GM18505 (cell line): Measurements from ENCODE around the gene METTL24.
"Not testable (repeated sequence)": the region's sequence is repeated elsewhere in the genome, so short reads cannot be mapped to it uniquely, and the experiment has no call there.

Experiments
- ATAC-seq: cut with Tn5 transposase; IDR thresholded peaks from one replicate; pipeline ENCODE4 v1.9.1; 2021; ENCODE audit not compliant: unreplicated experiment
- POLR2A ChIP-seq: IDR thresholded peaks from 4 replicates; pipeline ENCODE4 v1.6.1; 2011; ENCODE audit warnings: borderline replicate concordance; ENCODE audit not compliant: insufficient read depth, insufficient read length; ENCODE audit errors: extremely low read depth

METTL24 gene

DNA sequence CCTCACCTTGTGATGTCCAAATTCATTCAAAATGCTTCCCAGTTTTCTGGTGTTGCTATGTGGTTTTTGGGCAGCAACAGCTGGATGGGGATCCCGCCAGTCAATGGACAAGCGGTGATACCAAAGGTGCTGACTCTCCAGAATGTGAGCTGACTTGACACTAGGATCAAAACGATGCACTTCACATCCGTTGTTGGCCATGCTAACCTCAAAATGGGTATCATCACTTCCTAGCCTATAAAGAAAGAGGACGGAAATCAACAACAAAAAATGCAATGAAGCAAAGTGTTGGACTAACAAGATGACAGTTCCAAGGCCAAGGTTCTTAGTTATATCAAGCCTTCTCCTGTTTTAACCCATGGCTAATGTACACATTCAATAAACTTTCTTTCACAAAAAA lies 59.2 kb downstream of the METTL24 start:
- TF ChIP-seq POLR2A, result no peak
- no peak for ATAC-seq

DNA sequence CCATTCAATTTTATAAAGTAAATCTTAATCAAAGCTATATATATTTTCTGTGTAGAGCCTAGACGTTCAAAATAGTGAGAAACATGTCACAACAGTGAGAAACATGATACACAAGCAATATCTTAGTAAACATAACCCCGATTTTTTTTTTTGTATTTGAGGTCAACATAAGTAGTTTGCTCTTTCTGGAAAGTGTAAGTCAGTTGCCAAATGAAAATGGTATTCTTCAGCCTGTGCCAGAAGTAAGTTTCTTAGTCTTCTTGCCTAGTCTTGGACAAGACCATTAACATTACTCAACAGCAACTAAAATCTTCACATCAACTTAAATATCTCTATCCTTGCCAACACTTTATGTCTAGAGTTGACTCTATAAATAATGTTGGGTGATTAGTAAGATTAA lies 59.7 kb downstream of the METTL24 start:
- no peak for ATAC-seq
- TF ChIP-seq POLR2A, result no peak

DNA sequence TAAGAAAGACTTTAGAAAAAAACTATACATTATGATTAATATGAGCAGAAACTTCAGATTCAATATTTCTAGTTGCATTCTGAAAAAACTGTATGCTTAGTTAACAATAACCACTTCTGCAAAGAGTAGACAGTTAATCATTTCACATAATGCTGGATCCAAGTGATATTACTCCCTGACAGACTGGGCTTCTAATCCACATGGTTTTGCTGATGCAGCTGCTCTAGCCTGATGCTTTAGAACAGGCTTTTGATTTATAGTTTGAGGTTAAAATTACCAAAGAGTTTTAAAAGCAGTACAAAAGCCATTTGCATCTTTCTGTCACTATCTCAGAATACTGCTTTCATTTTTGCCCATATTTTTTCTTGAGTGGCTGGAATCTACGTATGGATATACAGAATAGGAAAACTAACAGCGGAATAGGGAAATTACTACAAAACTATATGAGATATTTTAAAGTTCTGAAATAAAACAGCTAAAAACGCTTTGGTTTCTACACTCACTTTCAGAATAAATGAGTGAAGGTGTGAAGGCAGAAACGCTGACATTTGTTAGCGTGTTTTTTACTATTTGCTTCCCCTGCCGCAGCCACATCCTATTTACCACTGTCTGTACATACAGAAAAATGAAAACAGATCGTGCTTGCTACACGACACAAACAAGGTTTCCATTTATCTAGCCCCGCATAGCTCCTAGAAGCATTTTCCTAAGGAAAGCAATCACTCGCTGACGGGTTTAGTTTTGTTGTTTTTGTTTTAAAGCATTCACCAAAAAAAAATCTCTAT lies 61.7 kb downstream of the METTL24 start:
- ATAC-seq, result no peak
- no peak for TF ChIP-seq POLR2A

DNA sequence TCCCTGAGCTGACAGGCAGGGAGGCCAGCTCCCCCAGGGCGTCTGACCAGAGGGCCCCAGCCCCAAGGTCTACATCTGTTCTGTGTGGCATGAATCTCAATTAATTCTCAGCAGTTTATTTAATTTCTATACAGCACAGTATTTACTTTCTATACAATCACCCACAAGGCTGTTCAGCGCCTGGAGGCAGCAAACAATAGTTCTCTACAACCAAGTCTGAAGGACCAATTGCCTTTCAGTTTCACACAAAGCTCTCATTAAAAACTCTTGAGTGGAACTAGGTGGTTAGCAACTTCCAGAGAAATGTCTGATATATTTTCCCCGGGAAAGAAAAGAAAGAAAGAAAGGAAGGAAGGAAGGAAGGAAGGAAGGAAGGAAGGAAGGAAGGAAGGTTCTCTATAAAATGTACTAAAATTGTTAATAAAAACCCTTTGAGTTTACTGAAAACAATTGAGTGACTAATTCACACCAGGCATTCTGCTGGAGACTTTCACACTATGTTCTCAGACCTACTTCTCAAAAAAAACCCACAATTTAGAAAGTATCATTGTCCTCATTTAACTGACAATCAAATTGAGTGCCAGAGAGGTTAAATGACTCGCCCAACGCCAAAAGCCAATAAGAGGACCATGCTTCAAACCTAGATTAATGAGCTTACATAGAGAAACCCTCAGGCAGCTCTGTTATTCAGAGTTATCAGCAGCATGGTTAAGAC lies 62.5 kb downstream of the METTL24 start:
- no peak for TF ChIP-seq POLR2A
- ATAC-seq, result no peak

DNA sequence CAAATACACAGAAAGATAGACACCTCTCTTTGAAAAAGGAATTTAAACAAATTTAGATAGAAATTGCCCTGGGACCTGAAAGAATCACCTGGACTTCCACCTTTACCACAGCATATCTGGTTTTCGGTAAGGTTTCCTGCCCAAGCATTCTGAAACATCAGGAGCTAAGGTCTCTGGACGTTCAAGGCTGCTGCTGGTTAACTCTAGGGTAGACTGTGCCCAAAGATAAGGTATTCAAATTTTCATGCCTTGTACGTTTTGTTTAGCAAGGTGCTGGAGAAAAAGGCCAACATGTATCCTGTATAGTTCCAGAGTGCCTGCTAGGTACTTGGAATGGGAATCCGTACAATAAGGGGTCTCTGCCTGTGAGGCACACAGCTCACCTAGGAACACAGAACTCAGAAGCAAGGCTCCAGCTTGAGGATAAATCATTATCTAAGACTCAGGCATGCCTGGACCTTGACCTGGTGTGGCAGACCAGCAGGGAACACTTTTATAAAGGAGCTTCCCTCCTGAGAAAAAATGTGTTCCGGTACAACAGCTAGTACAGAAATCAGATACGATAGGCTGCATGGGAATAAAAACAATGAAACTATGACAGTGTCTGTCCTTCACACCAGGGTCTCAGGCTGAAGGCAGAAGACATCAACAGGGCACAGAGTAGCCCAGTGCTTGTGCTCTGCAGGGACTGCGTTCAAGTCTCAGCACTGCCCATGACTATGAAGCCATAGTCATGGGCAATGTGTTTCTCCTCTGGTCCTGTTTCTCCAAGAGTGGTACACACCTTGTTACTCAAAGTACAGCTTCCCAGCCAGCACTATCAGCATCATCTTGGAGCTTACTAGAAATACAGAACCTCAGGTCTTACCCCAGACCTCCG lies 70.4 kb downstream of the METTL24 start:
- no peak for TF ChIP-seq POLR2A
- no peak for ATAC-seq

DNA sequence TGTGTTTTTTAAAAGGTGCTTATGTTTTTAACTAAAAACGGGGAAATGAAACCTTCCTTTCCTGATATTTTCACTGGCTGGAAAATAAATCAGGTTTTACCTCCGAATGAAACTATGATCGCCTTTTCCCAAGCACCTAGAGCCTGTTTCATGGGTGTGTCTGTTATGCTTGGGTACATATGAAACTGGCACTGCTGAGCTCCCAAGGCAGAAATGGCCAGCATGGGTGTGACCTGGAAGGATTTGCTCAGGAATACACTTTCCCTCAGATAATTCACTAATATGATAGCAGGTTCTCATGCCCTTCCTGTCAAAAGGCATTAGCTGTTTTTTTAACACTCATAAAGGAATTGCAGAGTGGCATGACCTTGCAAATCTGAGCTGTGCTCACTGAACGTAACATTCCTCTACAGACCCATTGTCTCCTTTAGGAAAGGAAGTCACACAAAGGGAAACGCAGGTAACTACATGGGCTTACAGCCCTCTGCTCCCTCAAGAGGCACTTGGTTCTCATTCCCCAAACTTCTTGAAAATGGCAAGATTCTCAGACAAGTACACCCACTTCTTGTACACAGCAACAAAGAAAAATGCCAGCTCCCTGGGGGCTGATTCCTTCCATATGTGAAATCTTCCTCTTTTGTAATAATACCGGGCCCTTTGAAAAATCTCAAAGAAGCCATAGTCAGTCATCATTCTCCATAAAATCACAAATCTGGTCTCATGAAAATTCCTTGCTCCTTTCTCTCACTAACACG lies 72.7 kb downstream of the METTL24 start:
- ATAC-seq, result no peak

DNA sequence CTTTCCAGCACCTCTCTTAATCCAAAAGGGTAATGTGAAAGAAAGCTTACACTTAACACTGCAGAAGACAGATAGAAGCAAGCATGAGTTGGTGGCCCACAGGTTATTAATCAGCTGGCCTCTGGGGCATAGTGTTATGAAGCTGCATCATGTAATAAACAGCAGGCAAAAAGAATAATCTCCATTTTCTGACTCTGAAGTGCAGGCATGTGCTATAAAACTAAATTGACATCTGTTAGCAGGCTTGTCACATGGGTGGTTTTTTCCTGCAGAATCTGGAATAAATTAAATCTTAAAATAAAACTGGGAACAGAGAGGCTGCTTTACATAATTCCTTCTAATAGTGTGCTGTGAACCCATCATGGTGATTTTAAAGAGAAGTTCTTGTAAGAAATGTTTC lies 73.3 kb downstream of the METTL24 start:
- TF ChIP-seq POLR2A, result no peak
- ATAC-seq, result no peak

More for the DNA sequence above, 72.7 kb downstream of the METTL24 start:
- no peak for TF ChIP-seq POLR2A

DNA sequence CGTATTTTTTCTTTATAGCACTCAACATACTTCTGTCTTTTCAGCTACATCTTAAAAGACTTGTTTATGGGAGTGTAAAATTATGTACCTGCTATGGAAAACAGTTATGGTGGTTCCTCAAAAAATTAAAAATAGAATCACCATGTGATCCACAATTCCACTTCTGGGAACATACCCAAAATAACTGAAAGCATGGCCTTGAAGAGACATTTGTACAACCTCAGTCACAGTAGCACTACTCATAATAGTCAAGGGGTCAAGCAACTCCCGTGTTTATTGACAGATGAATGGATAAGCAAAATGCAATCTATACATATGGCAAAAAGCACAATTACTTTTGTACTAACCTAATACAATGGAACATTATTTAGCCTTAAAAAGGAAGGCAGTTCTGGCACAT lies 74.5 kb downstream of the METTL24 start:
- TF ChIP-seq POLR2A, result no peak
- ATAC-seq, result no peak

DNA sequence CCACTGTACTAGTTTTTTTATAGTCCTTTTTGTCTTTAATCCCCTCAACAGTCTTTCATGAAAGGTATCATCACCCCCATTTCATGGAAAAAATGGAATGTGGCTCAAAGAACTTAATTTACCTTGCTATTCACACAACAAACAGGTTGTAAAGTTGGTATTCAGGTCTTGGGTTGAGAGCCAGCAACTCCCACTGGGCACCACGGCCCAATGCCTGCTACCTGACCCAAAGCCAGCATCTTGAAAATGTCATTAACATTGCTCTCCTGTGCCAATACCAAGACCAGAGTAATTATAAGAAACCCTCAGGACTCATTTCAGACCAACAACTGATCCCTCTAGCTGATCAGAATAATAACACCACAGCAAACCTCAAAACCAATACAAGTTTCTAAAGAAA lies 75.7 kb downstream of the METTL24 start:
- no peak for TF ChIP-seq POLR2A
- no peak for ATAC-seq

DNA sequence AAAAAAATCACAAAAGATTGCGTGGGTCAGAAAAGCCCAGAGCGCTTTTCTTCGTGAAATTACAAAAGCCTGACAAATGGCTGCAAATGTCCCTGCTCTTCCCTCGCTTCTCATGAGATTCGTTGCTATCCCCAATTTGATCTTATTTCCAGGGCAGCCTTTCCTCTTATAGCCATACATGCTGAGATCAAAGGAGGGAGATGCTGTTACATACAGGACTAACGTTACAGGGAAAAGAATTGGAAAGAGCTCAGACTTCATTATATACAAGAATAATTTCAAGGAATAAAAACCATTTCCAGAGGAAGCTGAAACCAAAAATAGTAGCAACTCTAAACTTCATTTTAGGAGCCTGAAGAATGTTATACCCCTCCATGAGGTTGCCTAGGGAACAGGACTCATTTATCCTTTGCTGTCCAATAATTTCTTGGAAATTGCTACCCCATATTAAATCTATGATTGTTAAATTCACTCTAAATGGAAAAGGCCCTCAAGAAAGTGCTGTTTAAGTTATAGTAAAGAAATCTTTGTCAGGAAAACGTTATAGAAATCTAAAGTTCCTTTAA lies 81.0 kb downstream of the METTL24 start:
- no peak for ATAC-seq
- TF ChIP-seq POLR2A, result no peak

DNA sequence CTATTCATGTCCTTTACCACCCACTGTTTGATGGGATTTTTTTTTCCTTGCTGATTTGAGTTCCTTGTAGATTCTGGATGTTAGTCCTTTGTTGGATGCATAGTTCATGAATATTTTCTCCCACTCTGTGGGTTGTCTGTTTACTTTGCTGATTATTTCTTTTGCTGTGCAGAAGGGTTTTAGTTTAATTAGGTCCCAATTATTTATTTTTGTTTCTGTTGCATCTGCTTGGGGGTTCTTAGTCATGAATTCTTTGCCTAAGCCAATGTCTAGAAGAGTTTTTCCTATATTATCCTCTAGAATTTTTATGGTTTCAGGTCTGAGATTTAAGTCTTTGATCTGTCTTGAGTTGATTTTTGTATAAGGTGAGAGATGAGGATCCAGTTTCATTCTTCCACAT lies 85.4 kb downstream of the METTL24 start:
- ATAC-seq, result not testable (repeated sequence)

DNA sequence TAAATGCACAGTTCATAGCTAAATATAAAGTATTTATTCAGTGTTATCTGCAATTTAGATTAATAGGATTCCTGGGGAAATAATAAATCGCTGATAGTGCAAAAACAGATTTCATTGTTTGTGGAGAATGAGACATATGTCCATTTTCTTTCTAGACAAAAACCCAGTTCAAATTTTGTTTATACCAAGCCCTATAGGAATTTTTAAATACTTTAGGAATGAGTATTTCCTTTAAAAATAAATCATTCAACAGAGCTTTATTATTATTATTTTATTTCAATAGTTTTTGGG lies 86.5 kb downstream of the METTL24 start:
- no peak for TF ChIP-seq POLR2A
- ATAC-seq, result no peak

DNA sequence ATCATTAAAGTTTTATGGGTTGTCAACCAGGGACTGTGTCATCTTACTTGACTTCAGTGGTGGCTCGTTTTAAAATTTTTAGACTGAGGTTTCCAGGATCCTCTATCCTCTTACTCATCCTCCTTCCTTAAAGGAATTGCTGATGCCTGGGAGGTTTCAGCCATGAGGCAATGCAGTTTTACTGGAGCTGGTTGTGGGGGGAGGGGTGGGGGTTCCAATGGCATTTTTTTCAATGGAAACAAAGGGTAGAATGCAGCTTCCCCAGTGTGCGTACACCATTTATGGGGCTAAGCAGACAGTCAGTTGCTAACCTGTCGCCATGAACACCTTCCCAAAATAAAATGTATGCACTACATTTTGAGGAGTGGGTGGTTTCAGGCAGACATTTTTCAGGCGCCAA lies 88.0 kb downstream of the METTL24 start:
- ATAC-seq, result no peak

More for the DNA sequence above, 88.0 kb downstream of the METTL24 start:
- TF ChIP-seq POLR2A, result no peak
